Measurements from ENCODE around the gene DNLZ.

Gene DNLZ

DNA sequence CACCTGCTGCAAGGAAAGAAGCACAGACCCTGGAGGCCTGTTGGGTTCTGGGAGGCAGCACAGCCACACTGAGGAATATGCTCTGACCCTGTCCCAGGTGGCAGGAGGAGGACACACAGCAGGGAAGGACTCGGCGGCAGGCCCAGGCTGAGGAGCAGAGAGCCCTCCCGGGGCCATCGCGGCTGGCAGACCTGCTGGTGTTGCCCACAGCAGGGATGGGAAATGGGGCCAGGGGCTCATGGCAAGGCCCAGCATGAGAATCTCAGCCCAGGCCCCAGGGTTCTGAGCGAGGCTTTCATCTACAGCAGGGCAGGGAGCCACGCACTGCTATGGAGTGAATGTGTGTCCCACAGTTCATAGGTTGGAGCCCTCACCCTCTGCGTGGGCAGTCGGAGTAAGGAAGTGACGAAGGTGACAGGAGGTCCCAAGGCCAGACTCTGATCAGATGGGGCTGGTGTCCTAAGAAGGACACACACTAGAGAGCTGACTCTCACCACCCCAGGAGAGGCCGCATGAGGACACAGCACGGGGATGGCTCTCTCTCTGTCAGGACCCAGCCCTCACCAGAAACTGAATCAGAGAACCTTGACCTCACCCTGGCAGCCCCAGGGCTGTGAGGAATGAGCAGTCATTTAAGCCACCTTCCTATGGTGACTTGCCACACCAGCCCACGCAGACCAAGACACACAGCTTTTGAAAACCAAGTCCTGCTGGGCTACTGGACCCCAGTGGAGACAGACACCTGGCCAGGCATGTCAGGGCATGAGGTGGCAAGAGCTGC lies 46.5 kb downstream of the DNLZ start:
- Histone ChIP-seq H3K27ac (ENCODE audit: low read depth, low read length) (no peak overlapping the region), H3K4me2 (ENCODE audit: low read depth, low read length, poor library complexity, severe bottlenecking) (no peak overlapping the region), H2AFZ (ENCODE audit: low read depth, low read length, severe bottlenecking) (no peak overlapping the region), H3K36me3 (ENCODE audit: low read length) (no peaks in the 10 kb centered on the region), H4K20me1 (ENCODE audit: low read depth, low read length) (no peaks in the 10 kb centered on the region), H3K4me3 (ENCODE audit: insufficient read depth, low read length, poor library complexity, severe bottlenecking) (no peak overlapping the region), H3K9me2 (replicated peaks; ENCODE audit: insufficient read depth, low read length) (no peaks in the 10 kb centered on the region), H3K9ac (ENCODE audit: low read length) (no peak overlapping the region), H3K9me3 (ENCODE audit: insufficient read depth, low read length) (peaks cover 13% of the 10 kb centered on the region; the same call in 1 of the 2 replicates), H3K79me2 (ENCODE audit: insufficient read depth, low read length) (no peaks in the 10 kb centered on the region), H3F3A (ENCODE audit: insufficient read depth) (no peaks in the 10 kb centered on the region), H3K27me3 (ENCODE audit: low read length) (no peaks in the 10 kb centered on the region)
- no peak for TF ChIP-seq EZH2phosphoT487 (conservative IDR thresholded peaks at IDR 0.05; ENCODE audit: low read length)
- TF ChIP-seq CTCF (IDR thresholded peaks at IDR 0.05; ENCODE audit: insufficient read depth, low read length, poor library complexity, severe bottlenecking): no peak

DNA sequence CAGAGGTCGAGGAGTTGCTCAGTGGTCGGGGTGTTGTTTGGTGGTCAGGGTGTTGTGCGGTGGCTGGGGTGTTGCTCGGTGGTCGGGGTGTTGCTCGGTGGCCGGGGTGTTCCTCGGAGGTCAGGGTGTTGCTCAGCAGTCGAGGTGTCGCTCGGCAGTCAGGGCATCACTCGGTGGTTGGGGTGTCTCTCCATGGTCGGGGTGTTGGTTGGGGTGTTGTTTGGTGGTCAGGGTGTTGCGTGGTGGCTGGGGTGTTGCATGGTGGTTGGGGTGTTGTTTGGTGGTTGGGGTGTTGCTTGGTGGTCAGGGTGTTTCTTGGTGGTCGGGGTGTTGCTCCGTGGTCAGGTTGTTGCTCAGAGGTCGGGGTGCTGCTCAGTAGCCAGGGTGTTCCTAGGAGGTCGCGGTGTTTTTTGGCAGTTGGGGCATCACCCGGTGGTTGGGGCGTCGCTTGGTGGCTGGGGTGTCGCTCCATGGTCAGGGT lies 47.2 kb downstream of the DNLZ start:
- Histone ChIP-seq H4K20me1 (ENCODE audit: low read depth, low read length) (no peaks in the 10 kb centered on the region), H3K9ac (ENCODE audit: low read length) (no peak overlapping the region), H3K79me2 (ENCODE audit: insufficient read depth, low read length) (no peaks in the 10 kb centered on the region), H3K4me2 (ENCODE audit: low read depth, low read length, poor library complexity, severe bottlenecking) (no peak overlapping the region), H3F3A (ENCODE audit: insufficient read depth) (no peaks in the 10 kb centered on the region), H3K9me3 (ENCODE audit: insufficient read depth, low read length) (peaks cover 13% of the 10 kb centered on the region; the same call in 1 of the 2 replicates), H3K27me3 (ENCODE audit: low read length) (no peaks in the 10 kb centered on the region), H3K36me3 (ENCODE audit: low read length) (no peaks in the 10 kb centered on the region), H2AFZ (ENCODE audit: low read depth, low read length, severe bottlenecking) (no peak overlapping the region), H3K27ac (ENCODE audit: low read depth, low read length) (no peak overlapping the region), H3K4me3 (ENCODE audit: insufficient read depth, low read length, poor library complexity, severe bottlenecking) (no peak overlapping the region), H3K9me2 (replicated peaks; ENCODE audit: insufficient read depth, low read length) (no peaks in the 10 kb centered on the region)
- TF ChIP-seq EZH2phosphoT487 (conservative IDR thresholded peaks at IDR 0.05; ENCODE audit: low read length) (no peak), CTCF (IDR thresholded peaks at IDR 0.05; ENCODE audit: insufficient read depth, low read length, poor library complexity, severe bottlenecking) (no peak)

- no peak overlapping the region for H3K4me2 ChIP-seq (ENCODE audit: low read depth, low read length, poor library complexity, severe bottlenecking)
- no peaks in the 10 kb centered on the region for H3K27me3 ChIP-seq (ENCODE audit: low read length)
- H3K9ac ChIP-seq (ENCODE audit: low read length): no peak overlapping the region
- no peaks in the 10 kb centered on the region for H3K79me2 ChIP-seq (ENCODE audit: insufficient read depth, low read length)
- H3K9me2 ChIP-seq (replicated peaks; ENCODE audit: insufficient read depth, low read length): no peaks in the 10 kb centered on the region
- no peak overlapping the region for H3K4me3 ChIP-seq (ENCODE audit: insufficient read depth, low read length, poor library complexity, severe bottlenecking)
- H4K20me1 ChIP-seq (ENCODE audit: low read depth, low read length): no peaks in the 10 kb centered on the region
- no peak for TF ChIP-seq CTCF (IDR thresholded peaks at IDR 0.05; ENCODE audit: insufficient read depth, low read length, poor library complexity, severe bottlenecking)
- TF ChIP-seq EZH2phosphoT487 (conservative IDR thresholded peaks at IDR 0.05; ENCODE audit: low read length): no peak
- no peaks in the 10 kb centered on the region for H3K36me3 ChIP-seq (ENCODE audit: low read length)
- no peak overlapping the region for H2AFZ ChIP-seq (ENCODE audit: low read depth, low read length, severe bottlenecking)
- H3K9me3 ChIP-seq (ENCODE audit: insufficient read depth, low read length): peaks cover 13% of the 10 kb centered on the region; the same call in 1 of the 2 replicates
- H3F3A ChIP-seq (ENCODE audit: insufficient read depth): no peaks in the 10 kb centered on the region
- no peak overlapping the region for H3K27ac ChIP-seq (ENCODE audit: low read depth, low read length)
Observed at GRCh38 chr9:136314944-136315343, 48.6 kb downstream of the DNLZ start.
